Caki2 (cell line): Measurements from ENCODE around the gene PIP5K1B. TPM values are rescaled to one million over a fixed set of nuclear protein-coding genes. Genes with fewer than 3 reads are reported as not detected.
"Not testable (repeated sequence)": the region's sequence is repeated elsewhere in the genome, so short reads cannot be mapped to it uniquely, and the experiment has no call there.

Source experiments
- DNase-seq: peaks from one replicate; pipeline ENCODE4 v3.0.0-alpha.2; 2015; ENCODE audit warnings: low read depth
- in situ Hi-C: cut with HindIII; loops from 2 replicates; pipeline ENCODE4 v1.10.0; 2016; ENCODE audit warnings: low sequenced_read_pairs, low pct_unique_long_range_greater_than_20kb, mixed read lengths
- total RNA-seq: library from RNA; depleted of rRNA; stranded (reverse); fragments of >200 nt; shearing (Covaris generic); gene quantifications from 2 replicates; pipeline ENCODE4 v1.2.3, GENCODE V29; 2014; ENCODE audit warnings: low replicate concordance; rRNA removed

PIP5K1B gene, protein sequence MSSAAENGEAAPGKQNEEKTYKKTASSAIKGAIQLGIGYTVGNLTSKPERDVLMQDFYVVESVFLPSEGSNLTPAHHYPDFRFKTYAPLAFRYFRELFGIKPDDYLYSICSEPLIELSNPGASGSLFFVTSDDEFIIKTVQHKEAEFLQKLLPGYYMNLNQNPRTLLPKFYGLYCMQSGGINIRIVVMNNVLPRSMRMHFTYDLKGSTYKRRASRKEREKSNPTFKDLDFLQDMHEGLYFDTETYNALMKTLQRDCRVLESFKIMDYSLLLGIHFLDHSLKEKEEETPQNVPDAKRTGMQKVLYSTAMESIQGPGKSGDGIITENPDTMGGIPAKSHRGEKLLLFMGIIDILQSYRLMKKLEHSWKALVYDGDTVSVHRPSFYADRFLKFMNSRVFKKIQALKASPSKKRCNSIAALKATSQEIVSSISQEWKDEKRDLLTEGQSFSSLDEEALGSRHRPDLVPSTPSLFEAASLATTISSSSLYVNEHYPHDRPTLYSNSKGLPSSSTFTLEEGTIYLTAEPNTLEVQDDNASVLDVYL
- not detected in 2 replicates for total RNA-seq

DNA sequence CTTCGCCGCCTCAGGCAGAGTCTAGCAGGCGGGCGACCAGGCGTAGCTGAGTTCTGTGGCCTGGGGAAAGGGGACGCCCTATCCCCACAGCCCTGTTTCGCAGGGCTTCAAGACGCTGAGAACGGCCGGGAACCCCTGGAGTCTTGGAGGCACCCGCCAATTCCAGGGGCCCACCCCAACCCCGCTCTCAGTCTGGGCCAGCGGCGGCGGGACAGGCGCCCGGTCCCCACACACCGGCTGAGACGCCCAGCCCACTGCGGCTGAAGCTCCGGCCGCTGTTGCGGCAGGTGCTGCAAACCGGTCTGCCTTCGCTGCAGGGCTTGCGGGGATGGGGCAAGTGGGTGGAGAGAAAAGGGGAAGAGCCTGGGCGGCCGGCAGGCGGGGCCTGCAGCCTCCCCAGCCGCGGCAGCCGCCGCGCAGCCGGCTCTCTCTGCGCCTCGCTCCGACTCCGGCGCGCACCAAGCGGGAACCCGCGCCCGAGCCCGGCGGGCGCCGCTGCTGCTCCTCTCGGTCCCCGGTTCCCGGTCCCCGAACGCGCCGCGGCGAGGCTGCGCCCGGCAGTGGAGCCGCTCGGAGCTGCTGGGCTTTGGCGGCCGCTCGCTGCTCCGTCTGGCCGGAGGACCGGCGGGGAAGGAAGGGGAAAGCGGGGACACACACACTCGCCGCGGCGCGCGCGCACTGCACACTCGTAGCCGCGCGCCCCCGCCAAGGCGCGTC is at the start of gene PIP5K1B:
Gene PIP5K1B (plus strand): TSS at position 427 of the 717 bp plus-strand sequence. CDS start 117,375 bp downstream, outside the sequence.
- DNase-seq = peak; percentile 64
- in situ Hi-C loops = no loop called here

DNA sequence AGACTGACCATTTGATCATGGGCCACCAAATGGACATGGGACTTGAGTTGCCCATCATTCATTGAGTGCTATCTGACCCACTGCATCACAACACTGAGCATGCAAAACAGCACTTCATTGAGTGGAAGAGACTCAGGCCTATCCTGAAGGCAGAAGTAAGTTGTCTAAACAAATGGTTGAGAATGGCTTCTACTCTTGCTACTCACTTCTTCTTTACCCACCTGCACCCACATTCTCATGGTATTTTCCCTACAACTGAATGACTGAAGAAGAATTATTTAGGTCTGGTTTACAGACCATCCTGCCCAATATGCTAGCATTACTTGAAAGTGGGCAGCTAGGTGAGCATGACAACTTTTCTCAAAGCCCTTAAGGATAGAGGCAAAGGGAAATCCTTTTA is 41.0 kb upstream of the PIP5K1B start:
- in situ Hi-C loops = no loop called here
- DNase-seq = no peak

DNA sequence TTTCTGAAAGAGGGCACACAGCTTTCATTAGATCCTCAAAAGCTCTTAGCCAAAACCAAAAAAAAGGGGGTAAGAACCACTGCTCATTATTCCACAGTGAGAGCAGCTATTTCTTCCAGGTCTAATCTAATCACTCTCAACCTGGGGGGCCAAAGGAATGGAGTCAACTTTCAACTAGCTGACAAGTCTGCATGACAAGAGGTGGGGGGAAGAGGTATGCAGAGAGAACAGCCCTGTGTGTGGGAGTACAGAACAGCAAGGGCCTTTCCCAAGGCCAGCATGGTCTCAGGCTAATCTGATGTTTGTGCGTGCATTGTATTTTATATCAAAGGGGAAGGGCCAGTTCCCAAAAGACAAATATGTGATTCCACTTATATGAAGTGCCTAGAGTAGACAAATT is 36.9 kb upstream of the PIP5K1B start:
- in situ Hi-C loops = no loop called here
- DNase-seq = no peak

DNA sequence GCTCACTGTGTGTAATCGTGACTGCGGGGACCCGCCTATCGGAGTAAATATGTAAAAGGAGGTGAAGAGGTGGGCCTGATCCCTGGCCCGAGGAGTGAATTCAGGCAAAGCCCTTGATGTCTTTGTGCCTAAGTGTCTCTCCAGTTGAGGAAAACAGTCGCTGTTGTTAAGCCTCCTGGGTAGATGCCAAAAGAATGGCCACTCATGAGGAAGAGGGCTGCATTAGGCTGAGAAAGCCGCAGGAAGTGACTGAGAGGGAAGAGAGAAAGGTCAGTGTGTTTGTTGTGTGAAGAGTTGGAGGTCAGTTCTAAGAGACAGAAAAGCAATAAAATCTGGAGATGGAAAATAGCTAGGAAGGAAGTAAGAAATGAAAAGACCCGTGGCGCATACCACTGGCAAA is 35.8 kb upstream of the PIP5K1B start:
- no peak for DNase-seq
- in situ Hi-C loops = no loop called here

DNA sequence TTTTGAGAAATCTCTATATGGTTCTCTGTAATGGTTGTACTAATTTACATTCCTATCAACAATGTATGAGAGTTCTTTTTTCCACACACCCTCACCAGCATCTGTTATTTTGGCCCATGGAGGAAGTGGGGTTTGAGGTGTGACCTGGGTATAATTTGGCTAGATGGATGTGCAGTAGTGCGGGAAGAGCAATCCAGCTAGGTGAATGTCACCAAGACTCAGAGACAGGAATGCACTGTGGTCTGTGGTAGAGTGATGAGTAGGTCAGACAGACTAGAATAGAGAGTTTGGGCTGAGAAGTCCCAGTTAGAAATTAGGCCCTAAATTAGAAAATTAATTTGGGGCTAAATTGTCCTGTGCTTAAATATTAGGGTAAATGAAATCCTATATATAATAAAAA is 32.8 kb upstream of the PIP5K1B start:
- DNase-seq = no peak
- in situ Hi-C loops = no loop called here

DNA sequence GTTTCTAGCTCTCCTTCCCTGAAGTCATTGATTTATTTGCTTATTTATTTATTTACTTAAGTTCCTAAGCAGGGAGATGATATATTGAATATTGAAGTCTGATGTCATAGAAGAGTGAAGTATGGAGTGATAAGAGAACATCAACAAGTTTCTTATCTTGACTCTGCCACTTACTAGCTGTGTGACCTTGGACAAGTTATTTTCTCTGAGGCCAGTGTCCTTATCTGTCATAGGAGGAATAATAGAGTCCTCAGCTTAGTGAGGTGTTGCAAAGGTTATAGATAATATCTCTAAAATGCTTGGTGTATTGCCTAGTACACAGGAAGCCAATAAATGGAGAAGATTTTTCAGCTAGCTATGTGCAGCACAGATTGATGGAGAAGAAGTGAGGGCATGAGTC is 32.4 kb upstream of the PIP5K1B start:
- in situ Hi-C loops = no loop called here
- DNase-seq = no peak

DNA sequence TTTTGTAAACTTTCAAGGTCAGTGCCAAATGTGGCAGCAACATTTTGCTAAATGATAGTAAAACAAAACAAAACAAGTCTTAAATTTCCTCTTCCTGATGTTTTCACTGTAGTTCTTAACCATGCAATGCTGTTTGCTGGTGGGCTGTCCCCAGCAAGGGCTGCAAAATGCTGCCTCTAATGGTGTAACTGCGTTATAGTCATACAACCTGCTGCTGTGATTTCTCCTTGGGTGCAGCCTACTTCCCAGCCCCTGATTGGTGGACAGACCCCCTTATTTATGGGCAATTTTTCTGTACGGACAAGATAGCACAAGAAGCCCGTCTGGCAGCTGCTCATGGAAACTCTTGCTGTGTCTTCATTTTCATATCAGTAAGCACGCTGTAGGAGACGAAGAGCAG is 26.6 kb upstream of the PIP5K1B start:
- in situ Hi-C loops = no loop called here
- DNase-seq = no peak

DNA sequence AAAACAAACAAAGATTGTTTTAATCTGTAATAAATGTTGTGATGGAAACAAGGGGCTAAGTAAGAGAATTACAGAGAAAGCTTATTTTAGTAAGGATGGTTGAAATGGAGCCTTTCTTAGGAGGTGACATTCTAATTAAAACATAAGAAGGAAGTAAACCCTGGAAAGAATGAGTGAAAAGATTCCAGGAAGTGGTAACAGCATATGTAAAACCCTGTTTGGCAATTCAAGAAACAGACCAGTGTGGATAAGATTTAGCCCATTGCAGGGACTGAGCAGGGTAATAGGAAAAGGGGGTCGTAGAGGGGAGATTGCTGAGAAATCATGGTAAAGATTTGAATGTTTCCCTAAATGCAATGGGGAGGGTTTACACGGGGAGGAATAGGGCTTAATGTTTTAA is 21.6 kb upstream of the PIP5K1B start:
- in situ Hi-C loops = no loop called here
- no peak for DNase-seq

DNA sequence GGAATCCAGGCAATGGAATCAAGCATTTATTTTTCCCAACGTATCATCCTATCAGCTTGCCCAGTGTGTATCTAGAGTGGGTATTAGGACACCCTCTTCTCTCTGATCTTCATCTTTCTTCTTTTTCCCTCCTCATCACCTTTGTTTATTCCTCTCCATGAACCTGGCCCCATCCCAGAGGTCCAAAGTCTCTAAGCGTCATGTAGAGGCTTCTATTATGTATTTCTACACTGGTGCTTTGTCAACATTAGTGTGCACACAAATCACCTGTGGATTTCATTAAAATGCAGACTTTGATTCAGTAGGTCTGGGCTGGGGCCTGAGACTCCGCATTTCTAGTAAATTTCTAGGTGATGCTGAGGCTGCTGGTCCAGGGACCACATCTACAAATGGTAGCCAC is 19.8 kb upstream of the PIP5K1B start:
- in situ Hi-C loops = no loop called here
- no peak for DNase-seq

DNA sequence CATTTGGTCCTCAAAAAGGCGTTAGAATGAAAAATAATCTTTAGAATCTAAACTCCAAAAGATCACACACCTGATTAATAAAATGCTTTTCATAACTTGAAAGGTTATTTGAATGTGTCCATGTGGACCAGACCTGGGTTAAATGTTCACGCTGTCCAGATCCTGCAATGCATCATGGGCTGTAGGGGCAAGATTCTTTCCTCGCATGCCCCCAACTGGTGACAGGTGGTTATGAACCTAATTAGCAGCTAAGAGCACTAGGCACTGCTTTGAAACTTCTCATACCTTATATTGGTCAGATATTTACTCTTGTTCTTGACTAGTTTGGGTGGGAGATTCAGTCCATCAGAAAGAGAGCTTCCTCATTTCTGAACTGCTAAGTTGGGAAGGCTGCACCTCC is 19.3 kb upstream of the PIP5K1B start:
- no peak for DNase-seq
- in situ Hi-C loops = no loop called here

DNA sequence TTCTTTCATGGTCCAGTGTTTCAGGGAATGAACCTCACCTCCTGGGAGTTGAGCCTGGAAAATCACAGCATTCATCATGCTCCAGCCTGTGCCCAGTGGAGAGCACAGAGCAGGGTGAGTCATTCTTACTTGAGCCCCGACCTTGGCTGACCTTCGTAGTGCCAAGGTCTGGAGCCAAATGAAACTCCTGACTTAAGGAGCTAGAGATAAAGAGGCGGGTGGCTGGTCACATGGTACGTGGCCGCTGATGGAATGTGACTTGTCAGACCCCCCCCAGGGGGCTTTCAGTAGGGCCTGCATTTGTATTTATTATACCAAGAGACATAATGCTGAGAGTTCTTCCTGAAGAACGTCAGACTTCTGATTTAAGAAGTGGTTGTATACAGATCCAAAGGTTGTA is 15.0 kb upstream of the PIP5K1B start:
- DNase-seq = peak; percentile 43
- in situ Hi-C loops = no loop called here

DNA sequence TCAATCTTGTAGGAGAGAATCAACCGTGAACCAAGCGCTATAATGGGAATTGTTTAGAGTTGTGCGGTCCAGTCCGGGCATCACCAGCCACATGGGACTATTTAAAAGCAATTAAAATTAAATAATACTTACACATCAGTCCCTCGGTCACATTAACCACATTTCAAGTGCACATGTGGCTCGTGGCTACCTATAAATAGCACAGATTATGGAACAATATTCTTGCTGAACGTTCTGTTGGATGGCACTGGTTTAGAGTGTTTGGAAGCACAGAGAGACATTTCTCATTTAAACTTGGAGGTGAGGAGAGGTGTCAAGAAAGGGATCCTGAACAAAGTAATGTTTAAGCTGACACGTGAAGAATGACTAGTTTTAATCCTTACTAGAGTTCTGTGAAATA is 12.5 kb upstream of the PIP5K1B start:
- in situ Hi-C loops = no loop called here
- no peak for DNase-seq

DNA sequence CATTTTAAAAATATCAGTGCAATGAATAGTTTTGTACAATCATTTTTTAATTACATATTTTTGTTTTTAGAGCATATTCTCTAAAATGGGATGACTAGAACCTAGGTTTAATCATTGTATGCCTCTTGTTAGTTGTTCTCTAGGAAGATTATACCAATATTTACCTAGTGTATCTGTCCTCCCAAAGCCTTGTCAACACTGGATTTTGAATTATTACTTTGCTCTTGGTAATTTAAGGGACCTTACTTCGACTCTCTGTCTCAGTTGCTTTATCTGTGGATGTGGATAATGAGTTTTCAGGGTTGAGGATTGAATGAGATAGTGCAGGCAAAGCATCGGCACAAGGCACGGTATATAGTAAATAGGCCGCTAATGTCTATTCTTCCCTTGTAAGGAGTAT is 10.9 kb upstream of the PIP5K1B start:
- DNase-seq = no peak
- in situ Hi-C loops = no loop called here

DNA sequence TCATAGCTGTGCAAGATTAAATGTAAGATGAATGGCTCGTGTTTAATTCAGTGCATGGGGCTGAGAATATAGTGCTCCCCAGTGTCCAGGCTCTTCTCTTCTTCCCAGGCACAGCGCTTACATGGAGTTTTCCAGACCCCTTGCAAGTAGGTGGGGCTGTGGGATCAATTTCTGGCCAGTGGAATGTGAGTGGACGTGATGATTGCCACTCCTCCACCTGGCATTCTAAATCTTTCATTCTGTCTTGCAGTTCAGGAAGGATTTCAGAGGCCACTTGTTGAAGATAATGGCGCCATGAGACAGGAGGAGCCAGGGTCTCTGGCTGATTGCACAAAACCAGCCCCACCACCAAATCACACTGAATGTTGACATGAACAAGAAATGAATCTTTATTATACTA is 7.2 kb upstream of the PIP5K1B start:
- DNase-seq = no peak
- in situ Hi-C loops = no loop called here

DNA sequence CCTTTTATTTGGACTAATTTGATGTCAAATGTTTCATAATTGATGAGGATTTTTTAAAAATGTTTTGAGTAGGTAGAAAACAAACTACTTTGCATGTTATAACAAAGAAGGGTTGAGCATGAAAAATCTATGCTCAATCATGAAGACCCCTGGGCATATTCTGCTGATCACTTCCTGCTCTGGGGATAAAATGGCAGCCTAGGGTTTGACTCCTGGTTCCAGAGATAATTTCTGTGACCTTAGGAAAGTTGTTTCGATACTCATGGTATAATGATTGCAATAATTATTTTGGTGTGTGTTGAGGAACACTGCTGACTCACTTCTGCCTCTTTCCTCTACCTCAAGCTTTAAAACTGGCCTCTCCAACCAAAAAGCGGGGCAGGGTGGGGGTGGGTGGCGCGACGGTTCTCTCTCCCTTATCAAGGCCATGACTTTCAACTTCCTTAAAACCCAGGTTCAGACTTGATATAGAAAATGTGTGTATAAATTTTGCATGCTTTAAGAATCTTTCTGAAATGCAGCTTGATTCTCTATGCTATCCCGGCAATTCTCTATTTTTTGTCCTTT is 6.0 kb upstream of the PIP5K1B start:
- DNase-seq = no peak
- in situ Hi-C loops = no loop called here

DNA sequence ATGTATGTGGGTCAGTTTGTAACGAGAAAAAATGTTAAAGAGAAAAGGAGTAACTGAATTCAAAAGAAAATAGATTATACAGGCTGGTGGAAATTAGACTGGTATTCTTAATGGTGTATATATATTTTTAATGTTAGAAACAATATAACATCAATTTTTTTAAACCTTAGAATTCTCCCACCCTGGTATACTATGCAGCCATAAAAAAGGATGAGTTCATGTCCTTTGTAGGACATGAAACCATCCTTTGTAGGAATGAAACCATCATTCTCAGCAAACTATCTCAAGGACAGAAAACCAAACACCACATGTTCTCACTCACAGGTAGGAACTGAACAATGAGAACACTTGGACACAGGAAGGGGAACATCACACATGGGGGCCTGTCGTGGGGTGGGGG is 5.4 kb upstream of the PIP5K1B start:
- DNase-seq, in situ Hi-C loops: not testable (repeated sequence)

DNA sequence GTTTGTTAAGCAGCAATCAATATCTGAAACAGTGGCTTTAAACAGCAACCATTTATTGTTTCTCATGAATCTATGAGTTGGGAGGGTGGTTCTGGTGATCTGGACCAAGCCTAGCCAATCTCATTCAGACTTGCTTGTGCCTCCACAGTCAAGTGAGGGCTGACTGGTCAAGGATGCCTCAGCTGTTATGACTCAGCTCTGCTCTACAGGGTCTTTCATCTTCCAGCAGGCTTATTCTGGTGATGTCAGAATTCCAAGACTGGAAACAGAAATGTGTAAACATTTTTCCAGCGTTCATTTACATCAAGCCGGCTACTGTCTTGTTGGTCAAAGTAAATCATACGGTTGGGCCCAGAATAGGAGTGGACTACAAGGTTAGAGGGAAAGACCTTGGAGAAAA is 2.5 kb upstream of the PIP5K1B start:
- in situ Hi-C loops = no loop called here
- DNase-seq = no peak

DNA sequence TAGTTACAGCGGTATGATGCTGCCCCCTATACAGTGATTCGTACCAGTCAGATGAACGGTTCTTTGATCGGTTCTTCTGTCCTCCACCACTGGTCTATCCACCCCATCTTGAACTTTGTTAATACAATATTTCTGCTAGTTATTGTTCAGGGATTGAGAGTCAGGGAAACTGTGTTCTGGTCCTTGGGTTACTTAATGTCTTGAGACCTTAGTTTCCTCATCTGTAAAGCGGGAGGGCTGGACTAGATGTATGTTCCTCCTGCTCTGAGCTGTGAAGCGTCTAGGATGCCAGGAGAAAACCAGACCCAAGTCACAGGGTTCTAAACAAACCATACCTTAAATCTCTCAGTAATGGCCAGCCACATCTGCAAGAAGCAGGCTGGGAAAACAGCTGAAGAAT is 1.4 kb upstream of the PIP5K1B start:
- DNase-seq = no peak
- in situ Hi-C loops = no loop called here

DNA sequence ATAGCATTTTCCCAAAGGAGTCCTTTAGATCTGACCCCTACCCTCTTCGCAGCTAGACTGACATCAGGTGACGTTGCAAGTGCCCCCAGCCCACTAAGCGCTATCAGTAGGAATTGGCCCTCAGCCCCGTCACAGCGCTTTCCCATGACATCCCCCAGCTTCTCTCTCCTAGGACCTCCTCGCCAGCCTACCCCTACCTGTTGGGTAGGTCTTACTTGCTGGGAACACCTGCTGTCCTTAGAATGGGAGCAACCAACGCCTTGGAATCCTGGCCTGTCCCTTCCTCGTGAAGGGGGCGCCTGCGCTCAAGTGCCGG is 584 bp upstream of the PIP5K1B start:
- no peak for DNase-seq
- in situ Hi-C loops = no loop called here
